HL-60/S4 (cell line): ENCODE measurements around the gene ACP2.
"Not testable (repeated sequence)": the region's sequence is repeated elsewhere in the genome, so short reads cannot be mapped to it uniquely, and the experiment has no call there.

ENCODE experiments used
- in situ Hi-C: fragments of 300-500 bp; cut with MboI; formaldehyde crosslinking; loops from 2 replicates; pipeline ENCODE4 v1.14.3; 2022; ENCODE audit warnings: low sequenced_read_pairs

ACP2 gene

GRCh38 chr11:47208008-47208552 is 40.5 kb downstream of the ACP2 start:
- in situ Hi-C loops = not testable (repeated sequence)

DNA sequence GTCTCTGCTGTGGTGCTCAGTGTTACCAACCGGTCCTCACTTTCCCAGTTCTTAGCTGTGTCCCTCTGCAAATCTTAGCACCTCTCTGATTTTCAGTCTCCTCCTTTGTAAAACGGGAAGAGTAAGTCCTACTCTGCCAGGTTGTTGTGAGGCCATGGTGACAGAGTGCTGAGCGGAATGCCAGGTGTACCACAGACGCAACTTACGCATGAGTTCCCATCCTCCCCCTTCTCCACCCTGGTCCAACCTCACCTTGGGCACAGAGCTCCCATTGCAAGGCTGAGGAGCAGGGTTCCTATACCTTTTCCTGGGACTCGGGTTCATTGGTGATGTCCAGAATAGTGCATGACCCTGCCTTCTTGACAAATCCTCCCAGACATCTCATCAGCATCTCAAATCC is 41.2 kb downstream of the ACP2 start:
- in situ Hi-C loops = no loop called here

- in situ Hi-C loops = not testable (repeated sequence)
Observed at GRCh38 chr11:47206577-47206976, 42.0 kb downstream of the ACP2 start.

GRCh38 chr11:47204637-47204989 is 44.0 kb downstream of the ACP2 start:
- in situ Hi-C loops = no loop called here

DNA sequence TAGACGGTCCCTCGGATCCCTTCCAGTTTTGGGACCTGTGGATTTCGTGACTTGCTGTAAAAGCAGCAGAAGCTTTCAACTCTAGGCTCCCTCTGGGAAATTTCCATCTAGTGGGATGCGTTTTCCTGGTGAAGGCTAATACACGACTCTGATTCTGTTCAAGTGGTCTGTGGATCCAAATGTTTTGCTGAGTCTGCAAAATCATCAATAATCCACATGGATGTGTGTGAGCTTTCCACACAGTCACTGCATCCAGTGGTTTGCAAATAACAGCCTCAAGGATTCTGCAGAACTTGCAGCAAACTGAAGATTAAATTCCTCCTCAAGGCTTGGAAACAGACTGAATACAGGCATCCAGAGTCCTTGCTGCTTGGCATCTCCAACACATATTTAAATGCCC is 46.0 kb downstream of the ACP2 start:
- in situ Hi-C loops = no loop called here

- in situ Hi-C loops = no loop called here
Observed at GRCh38 chr11:47201015-47201414, 47.6 kb downstream of the ACP2 start.

GRCh38 chr11:47198161-47198560 is 50.5 kb downstream of the ACP2 start:
- in situ Hi-C loops = not testable (repeated sequence)

- in situ Hi-C loops = no loop called here
Observed at GRCh38 chr11:47192111-47192510, 56.5 kb downstream of the ACP2 start.

GRCh38 chr11:47191137-47191536 is 57.5 kb downstream of the ACP2 start:
- in situ Hi-C loops = not testable (repeated sequence)
